ENCODE data around the gene PSD2.

GRCh38 chr5:139850423-139851016 is 54.9 kb downstream of the PSD2 start:
- TF ChIP-seq CTCF (IDR thresholded peaks at IDR 0.05) (no peak), POLR2A (IDR thresholded peaks at IDR 0.05) (no peak)
